Mucosa of descending colon (tissue), 3 donors: ENCODE results near the gene PURA. TPM values are rescaled to one million over a fixed set of nuclear protein-coding genes. Genes with fewer than 3 reads are reported as not detected.

ENCODE experiments used
- ATAC-seq: fragments of 200-7000 bp; cut with Tn5 transposase; one replicate; pipeline ENCODE4 v1.9.1; 2020; ENCODE audit warnings: mild to moderate bottlenecking, moderate library complexity
- DNase-seq, 3 donors: peaks; one replicate each; pipeline ENCODE4 v3.0.0-alpha.2; 2020
- H3K36me3 ChIP-seq: fragments of 200-600 bp; one replicate; pipeline ENCODE4 v1.8.0; 2021; ENCODE audit warnings: low read depth, mild to moderate bottlenecking
- H3K4me1 ChIP-seq: fragments of 200-600 bp; one replicate; pipeline ENCODE4 v1.8.0; 2021; ENCODE audit warnings: low read depth, mild to moderate bottlenecking
- H3K4me3 ChIP-seq: fragments of 200-600 bp; one replicate; pipeline ENCODE4 v1.8.0; 2021; ENCODE audit warnings: mild to moderate bottlenecking
- H3K9me3 ChIP-seq: fragments of 200-600 bp; one replicate; pipeline ENCODE4 v1.8.0; 2021; ENCODE audit warnings: mild to moderate bottlenecking
- CTCF ChIP-seq: fragments of 200-600 bp; IDR thresholded peaks from one replicate; pipeline ENCODE4 v1.8.0; 2022; ENCODE audit warnings: antibody characterized with exemption, mild to moderate bottlenecking
- intact Hi-C, 2 donors: fragments of 100-400 bp; cut with DNase I in 1 of 2; cut with micrococcal nuclease in 1 of 2; formaldehyde crosslinking; loops; one replicate each; pipeline versions ENCODE4 v1.11.0 to v1.11.1; 2022; cut with DNase I, micrococcal nuclease
- total RNA-seq, 3 donors: library from RNA; stranded (reverse); fragmentation: NEBNext Ultra II Directional in 2 of 3; extraction: Animal tissue kit (Norgen Biotek cat#: 25700) in 2 of 3; gene quantifications; one replicate each; pipeline versions ENCODE4 v1.2.1 to v1.2.4, GENCODE V29; 2021 to 2023
- donor health status: DM: no; HTN: no; CAD: no; lungs with moderate emphysema.
- donor health status: DM: no; HTN: no; CAD: no.
- donor health status: DM: no; HTN: yes; CAD: no.

The PURA gene
- total RNA-seq, 3 donors from 2014 or later = 17.3 to 49.4 (median 18.4) TPM

DNA sequence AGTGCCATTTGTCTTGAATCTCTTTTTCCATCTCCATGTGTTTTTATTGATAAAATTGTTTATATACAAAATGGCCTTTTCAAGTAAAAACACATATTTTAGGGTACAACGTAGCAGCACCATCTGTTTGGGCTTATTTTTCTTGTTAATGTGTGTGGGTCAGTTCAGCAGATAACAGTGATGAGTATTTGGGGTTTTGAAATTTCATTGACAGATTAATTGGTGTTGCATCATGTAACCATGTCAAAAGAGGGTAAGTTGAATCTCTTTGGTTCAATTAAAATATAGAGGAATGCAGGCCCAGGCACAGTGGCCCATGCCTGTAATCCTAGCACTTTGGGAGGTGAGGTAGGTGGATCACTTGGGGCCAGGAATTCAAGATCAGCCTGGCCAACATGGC is 20.0 kb upstream of the PURA start:
- no peaks in the 10 kb centered on the region for H3K9me3 ChIP-seq
- TF ChIP-seq CTCF = no peak
- intact Hi-C loops = no loop called here
- ATAC-seq (no peak), DNase-seq (no peak)
- H3K4me1 ChIP-seq = no peaks in the 10 kb centered on the region
- no peak overlapping the region for H3K4me3 ChIP-seq
- no peaks in the 10 kb centered on the region for H3K36me3 ChIP-seq

- H3K4me1 ChIP-seq = no peaks in the 10 kb centered on the region
- no peak for TF ChIP-seq CTCF
These were observed 19.0 kb upstream of the PURA start for GRCh38 chr5:140094889-140095288.

GRCh38 chr5:140101179-140101578 is 12.7 kb upstream of the PURA start:
- intact Hi-C loops = no loop called here
- Histone ChIP-seq H3K9me3 (no peaks in the 10 kb centered on the region), H3K4me3 (no peak overlapping the region), H3K36me3 (no peaks in the 10 kb centered on the region), H3K4me1 (no peaks in the 10 kb centered on the region)
- ATAC-seq (no peak), DNase-seq (no peak)
- no peak for TF ChIP-seq CTCF

More at GRCh38 chr5:140094889-140095288, 19.0 kb upstream of the PURA start:
- Histone ChIP-seq H3K36me3 (no peaks in the 10 kb centered on the region), H3K4me3 (no peak overlapping the region), H3K9me3 (no peaks in the 10 kb centered on the region)
- no peak for DNase-seq
- ATAC-seq = no peak
- intact Hi-C loops = no loop called here

GRCh38 chr5:140103154-140103553 is 10.8 kb upstream of the PURA start:
- Histone ChIP-seq H3K9me3 (no peaks in the 10 kb centered on the region), H3K36me3 (no peaks in the 10 kb centered on the region), H3K4me3 (no peak overlapping the region), H3K4me1 (no peaks in the 10 kb centered on the region)
- intact Hi-C loops = no loop called here
- ATAC-seq (no peak), DNase-seq (no peak)
- TF ChIP-seq CTCF = no peak

- no peak overlapping the region for H3K4me3 ChIP-seq
- H3K36me3 ChIP-seq = no peaks in the 10 kb centered on the region
- TF ChIP-seq CTCF = no peak
- intact Hi-C loops = no loop called here
- ATAC-seq (no peak), DNase-seq (no peak)
- H3K4me1 ChIP-seq = peaks cover 7% of the 10 kb centered on the region
- H3K9me3 ChIP-seq = no peaks in the 10 kb centered on the region
These were observed 9.8 kb upstream of the PURA start for GRCh38 chr5:140104100-140104499.

- Histone ChIP-seq H3K4me1 (peaks cover 13% of the 10 kb centered on the region), H3K4me3 (no peak overlapping the region), H3K36me3 (no peaks in the 10 kb centered on the region), H3K9me3 (no peaks in the 10 kb centered on the region)
- ATAC-seq (no peak), DNase-seq (no peak)
- no peak for TF ChIP-seq CTCF
- intact Hi-C loops = no loop called here
These were observed 7.8 kb upstream of the PURA start for GRCh38 chr5:140106101-140106500.
